Keratinocyte (primary cell): ENCODE results near the gene MEGF11. TPM values are rescaled to one million over a fixed set of nuclear protein-coding genes. Genes with fewer than 3 reads are reported as not detected.

Experiments
- DNase-seq: peaks from one replicate; pipeline ENCODE4 v3.0.0-alpha.2; 2011; ENCODE audit warnings: low read depth, missing footprints, low spot score
- FAIRE-seq: peaks from 2 replicates; lab custom pipeline; 2011; peaks lifted over from hg19 to GRCh38; lab: Jason Lieb, UNC
- H2AFZ ChIP-seq: 2 replicates; pipeline ENCODE4 v1.6.0; 2012; ENCODE audit warnings: low read length, control low read depth, inconsistent platforms; ENCODE audit not compliant: control insufficient read depth
- H3K27ac ChIP-seq: 2 replicates; pipeline ENCODE4 v1.5.1; 2011; ENCODE audit warnings: low read length; ENCODE audit not compliant: control insufficient read depth, insufficient read depth
- H3K27me3 ChIP-seq: 3 replicates; pipeline ENCODE4 v1.6.0; 2011; ENCODE audit warnings: low read length; ENCODE audit not compliant: control insufficient read depth, insufficient read depth; ENCODE audit errors: extremely low read depth
- H3K36me3 ChIP-seq, 2 experiments: 2 replicates in 1 of 2; 3 replicates in 1 of 2; pipeline ENCODE4 v1.5.1; 2011; ENCODE audit warnings: low read length in 2 of 2, mild to moderate bottlenecking in 1 of 2; ENCODE audit not compliant: control insufficient read depth in 2 of 2, insufficient read depth in 2 of 2; ENCODE audit errors: extremely low read depth in 1 of 2
- H3K4me1 ChIP-seq: 3 replicates; pipeline ENCODE4 v1.5.1; 2011; ENCODE audit warnings: low read length; ENCODE audit not compliant: control insufficient read depth, insufficient read depth; ENCODE audit errors: extremely low read depth
- H3K4me2 ChIP-seq: 3 replicates; pipeline ENCODE4 v1.6.0; 2011; ENCODE audit warnings: low read depth, low read length; ENCODE audit not compliant: control insufficient read depth, insufficient read depth; ENCODE audit errors: extremely low read depth
- H3K4me3 ChIP-seq, 3 experiments: fragments of 200-600 bp in 1 of 3; sonication (generic) in 1 of 3; 2 replicates in 2 of 3; 3 replicates in 1 of 3; pipeline ENCODE4 v1.5.1; 2011 to 2016; ENCODE audit warnings: low read length in 3 of 3, mild to moderate bottlenecking in 3 of 3, control low read depth in 2 of 3, inconsistent platforms in 1 of 3, low read depth in 1 of 3, mixed read lengths in 1 of 3, mixed run types in 1 of 3, moderate library complexity in 1 of 3; ENCODE audit not compliant: control insufficient read depth in 2 of 3, insufficient read depth in 2 of 3; ENCODE audit errors: extremely low read depth in 1 of 3
- H3K79me2 ChIP-seq: 2 replicates; pipeline ENCODE4 v1.6.0; 2012; ENCODE audit warnings: low read length; ENCODE audit not compliant: control insufficient read depth, insufficient read depth
- H3K9ac ChIP-seq: 3 replicates; pipeline ENCODE4 v1.6.0; 2011; ENCODE audit warnings: low read length; ENCODE audit not compliant: control insufficient read depth, insufficient read depth; ENCODE audit errors: extremely low read depth
- H3K9me1 ChIP-seq: 3 replicates; pipeline ENCODE4 v1.6.0; 2011; ENCODE audit warnings: low read length; ENCODE audit not compliant: control insufficient read depth, insufficient read depth; ENCODE audit errors: extremely low read depth
- H3K9me3 ChIP-seq: 2 replicates; pipeline ENCODE4 v1.5.1; 2012; ENCODE audit warnings: low read depth, low read length; ENCODE audit not compliant: control insufficient read depth
- H4K20me1 ChIP-seq: 3 replicates; pipeline ENCODE4 v1.6.0; 2011; ENCODE audit warnings: low read length; ENCODE audit not compliant: control insufficient read depth, insufficient read depth; ENCODE audit errors: extremely low read depth
- EZH2 ChIP-seq: IDR thresholded peaks from one replicate; pipeline ENCODE4 v1.6.1; 2012; ENCODE audit warnings: inconsistent platforms, mild to moderate bottlenecking, low read length, moderate library complexity
- dilution Hi-C: fragments of 300-500 bp; cut with MboI; formaldehyde crosslinking; loops from one replicate; pipeline ENCODE4 v1.7.0; 2020; ENCODE audit warnings: low sequenced_read_pairs; ENCODE audit not compliant: extremely low pct_ligation_motif_present
- polyA plus RNA-seq, 5 experiments: library from polyadenylated mRNA; depleted of rRNA in 3 of 5; stranded (reverse) in 3 of 5; stranded (forward) in 1 of 5; unstranded in 1 of 5; fragments of >200 nt; gene quantifications; 1 replicate in 1 of 5; 2 replicates in 3 of 5; 3 replicates in 1 of 5; pipeline versions ENCODE4 v1.2.1 to v1.2.3, GENCODE V29; 2011 to 2012; ENCODE audit warnings: missing spikeins in 2 of 5, low read depth in 1 of 5, low replicate concordance in 1 of 5
- TF ChIP-seq, protein P1 (sequence below), 3 experiments: IDR thresholded peaks in 1 of 3; conservative IDR thresholded peaks in 1 of 3; optimal IDR thresholded peaks in 1 of 3; 2 replicates in 2 of 3; 3 replicates in 1 of 3; pipeline versions ENCODE3 to v1.5.1; 2011; ENCODE audit warnings: low read length in 3 of 3, mild to moderate bottlenecking in 3 of 3, moderate library complexity in 2 of 3, control low read depth in 1 of 3, inconsistent platforms in 1 of 3; ENCODE audit not compliant: insufficient read depth in 2 of 3; ENCODE audit errors: extremely low read depth in 1 of 3

Gene MEGF11
- polyA plus RNA-seq, 1 donor (not counting 4 experiments of a cell fraction or from before 2014, with no cell fraction given): not detected

DNA sequence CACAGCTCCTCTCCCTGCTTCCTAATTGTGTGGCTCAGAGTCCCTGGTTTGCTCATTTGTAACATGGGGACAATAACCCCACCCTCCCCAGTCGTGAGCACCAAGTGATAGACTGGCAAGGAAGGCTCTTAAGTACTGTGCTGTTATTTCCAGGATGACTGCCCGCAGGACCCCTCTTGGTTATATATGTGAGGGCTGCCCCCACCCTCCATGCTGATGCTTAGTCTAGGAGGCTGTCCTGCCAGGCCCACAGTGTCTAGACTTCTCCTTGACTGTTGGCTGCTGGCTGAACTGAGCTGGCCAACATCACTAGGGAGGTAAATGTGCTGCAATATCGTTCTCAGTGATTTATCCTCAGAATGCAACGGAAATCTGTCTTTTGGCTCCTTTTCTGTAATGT is 339.2 kb downstream of the MEGF11 start:
- Histone ChIP-seq H3K9ac (no peak overlapping the region), H3K4me1 (no peaks in the 10 kb centered on the region), H4K20me1 (peaks cover 3% of the 10 kb centered on the region), H3K9me3 (no peaks in the 10 kb centered on the region), H3K79me2 (no peaks in the 10 kb centered on the region), H3K9me1 (peaks cover 2% of the 10 kb centered on the region), H3K36me3 (peaks cover 14 to 23% of the 10 kb centered on the region in 2 experiments), H2AFZ (no peak overlapping the region), H3K4me2 (no peak overlapping the region), H3K27me3 (no peaks in the 10 kb centered on the region), H3K27ac (no peak overlapping the region), H3K4me3 (no peak overlapping the region)
- no peak for TF ChIP-seq EZH2
- TF ChIP-seq, protein P1, sequence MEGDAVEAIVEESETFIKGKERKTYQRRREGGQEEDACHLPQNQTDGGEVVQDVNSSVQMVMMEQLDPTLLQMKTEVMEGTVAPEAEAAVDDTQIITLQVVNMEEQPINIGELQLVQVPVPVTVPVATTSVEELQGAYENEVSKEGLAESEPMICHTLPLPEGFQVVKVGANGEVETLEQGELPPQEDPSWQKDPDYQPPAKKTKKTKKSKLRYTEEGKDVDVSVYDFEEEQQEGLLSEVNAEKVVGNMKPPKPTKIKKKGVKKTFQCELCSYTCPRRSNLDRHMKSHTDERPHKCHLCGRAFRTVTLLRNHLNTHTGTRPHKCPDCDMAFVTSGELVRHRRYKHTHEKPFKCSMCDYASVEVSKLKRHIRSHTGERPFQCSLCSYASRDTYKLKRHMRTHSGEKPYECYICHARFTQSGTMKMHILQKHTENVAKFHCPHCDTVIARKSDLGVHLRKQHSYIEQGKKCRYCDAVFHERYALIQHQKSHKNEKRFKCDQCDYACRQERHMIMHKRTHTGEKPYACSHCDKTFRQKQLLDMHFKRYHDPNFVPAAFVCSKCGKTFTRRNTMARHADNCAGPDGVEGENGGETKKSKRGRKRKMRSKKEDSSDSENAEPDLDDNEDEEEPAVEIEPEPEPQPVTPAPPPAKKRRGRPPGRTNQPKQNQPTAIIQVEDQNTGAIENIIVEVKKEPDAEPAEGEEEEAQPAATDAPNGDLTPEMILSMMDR (optimal IDR thresholded peaks at IDR 0.05 in 1 of 3, IDR thresholded peaks at IDR 0.05 in 1 of 3, conservative IDR thresholded peaks at IDR 0.05 in 1 of 3; ENCODE audit: extremely low read depth in 1 of 3, insufficient read depth in 2 of 3, low read length in 3 of 3): no peak
- DNase-seq: no peak
- dilution Hi-C loops: no loop called here
- no peak for FAIRE-seq

DNA sequence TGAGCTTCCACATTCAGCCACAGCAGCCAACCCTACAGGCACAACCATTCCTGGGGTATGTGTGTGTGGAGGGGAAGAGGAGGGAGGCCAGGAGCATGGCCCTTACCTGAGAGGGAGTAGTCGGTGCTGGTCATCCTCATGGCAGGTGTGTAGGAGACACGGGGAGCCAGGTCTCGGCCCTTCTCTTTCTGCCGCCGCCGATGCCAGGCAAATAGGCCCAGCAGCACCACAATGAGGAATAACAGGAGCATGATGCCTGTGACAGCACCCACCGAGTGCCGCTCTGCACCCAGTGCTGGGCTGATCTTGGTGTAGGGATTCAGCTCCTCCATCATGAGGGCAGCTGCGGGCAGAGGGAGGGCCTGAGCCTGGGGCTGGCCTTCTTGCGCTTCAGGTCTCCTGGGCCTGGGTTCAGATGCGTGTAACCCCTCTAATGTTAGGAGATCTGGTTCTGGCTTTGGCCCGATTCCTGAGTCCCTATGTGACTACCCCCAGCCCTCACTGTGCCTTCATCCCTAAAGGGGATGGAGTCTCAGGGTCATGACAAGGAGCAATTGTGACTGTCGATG is 339.8 kb downstream of the MEGF11 start:
- Histone ChIP-seq H3K9ac (no peak overlapping the region), H3K4me1 (no peaks in the 10 kb centered on the region), H3K79me2 (no peaks in the 10 kb centered on the region), H2AFZ (no peak overlapping the region), H3K9me3 (no peaks in the 10 kb centered on the region), H3K4me2 (no peak overlapping the region), H4K20me1 (peaks cover 3% of the 10 kb centered on the region), H3K9me1 (peaks cover 2% of the 10 kb centered on the region), H3K27ac (no peak overlapping the region), H3K4me3 (no peak overlapping the region), H3K27me3 (no peaks in the 10 kb centered on the region), H3K36me3 (peaks cover 14 to 23% of the 10 kb centered on the region in 2 experiments)
- TF ChIP-seq, protein P1 (optimal IDR thresholded peaks at IDR 0.05 in 1 of 3, IDR thresholded peaks at IDR 0.05 in 1 of 3, conservative IDR thresholded peaks at IDR 0.05 in 1 of 3; ENCODE audit: extremely low read depth in 1 of 3, insufficient read depth in 2 of 3, low read length in 3 of 3): no peak
- no peak for TF ChIP-seq EZH2
- dilution Hi-C loops: no loop called here
- DNase-seq (no peak), FAIRE-seq (no peak)
